ENCODE measurements around the gene CCDC149. TPM values are rescaled to one million over a fixed set of nuclear protein-coding genes. Genes with fewer than 3 reads are reported as not detected.

CCDC149 gene
- total and polyA plus RNA-seq, 8 donors = 14.3 to 25.3 (median 20.3) TPM

DNA sequence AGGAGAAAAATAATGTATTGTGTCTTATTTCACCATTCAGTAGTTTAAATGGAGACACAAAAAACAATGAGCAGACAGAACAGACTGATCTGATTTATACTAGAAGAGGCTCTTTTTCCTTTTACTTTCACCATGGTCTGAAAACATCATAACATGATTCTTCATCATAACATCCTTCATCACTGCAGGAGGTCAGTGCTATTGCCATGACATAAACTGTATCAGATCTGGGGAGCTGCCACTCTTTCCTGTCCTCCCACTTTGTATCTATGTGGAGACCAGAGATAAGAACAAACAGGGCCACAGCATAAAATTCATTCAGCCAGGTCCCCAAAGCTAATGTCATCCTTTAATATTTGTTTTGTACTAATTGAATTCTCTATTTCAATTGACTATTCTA, 92.3 kb downstream of the CCDC149 start:
- Histone ChIP-seq H3K27ac (no peak overlapping the region), H3K9me3 (no peaks in the 10 kb centered on the region), H3K4me3 (no peak overlapping the region), H3K27me3 (no peaks in the 10 kb centered on the region), H3K36me3 (peaks cover 0 to 27% (median 9%) of the 10 kb centered on the region in 3 donors), H3K4me1 (no peaks in the 10 kb centered on the region)
- DNase-seq (no peak), FAIRE-seq (no peak), ATAC-seq (no peak)
- intact Hi-C loops (cut with DNase I) = no loop called here
- TF ChIP-seq, protein P1, sequence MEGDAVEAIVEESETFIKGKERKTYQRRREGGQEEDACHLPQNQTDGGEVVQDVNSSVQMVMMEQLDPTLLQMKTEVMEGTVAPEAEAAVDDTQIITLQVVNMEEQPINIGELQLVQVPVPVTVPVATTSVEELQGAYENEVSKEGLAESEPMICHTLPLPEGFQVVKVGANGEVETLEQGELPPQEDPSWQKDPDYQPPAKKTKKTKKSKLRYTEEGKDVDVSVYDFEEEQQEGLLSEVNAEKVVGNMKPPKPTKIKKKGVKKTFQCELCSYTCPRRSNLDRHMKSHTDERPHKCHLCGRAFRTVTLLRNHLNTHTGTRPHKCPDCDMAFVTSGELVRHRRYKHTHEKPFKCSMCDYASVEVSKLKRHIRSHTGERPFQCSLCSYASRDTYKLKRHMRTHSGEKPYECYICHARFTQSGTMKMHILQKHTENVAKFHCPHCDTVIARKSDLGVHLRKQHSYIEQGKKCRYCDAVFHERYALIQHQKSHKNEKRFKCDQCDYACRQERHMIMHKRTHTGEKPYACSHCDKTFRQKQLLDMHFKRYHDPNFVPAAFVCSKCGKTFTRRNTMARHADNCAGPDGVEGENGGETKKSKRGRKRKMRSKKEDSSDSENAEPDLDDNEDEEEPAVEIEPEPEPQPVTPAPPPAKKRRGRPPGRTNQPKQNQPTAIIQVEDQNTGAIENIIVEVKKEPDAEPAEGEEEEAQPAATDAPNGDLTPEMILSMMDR (IDR thresholded peaks at IDR 0.05) = no peak

DNA sequence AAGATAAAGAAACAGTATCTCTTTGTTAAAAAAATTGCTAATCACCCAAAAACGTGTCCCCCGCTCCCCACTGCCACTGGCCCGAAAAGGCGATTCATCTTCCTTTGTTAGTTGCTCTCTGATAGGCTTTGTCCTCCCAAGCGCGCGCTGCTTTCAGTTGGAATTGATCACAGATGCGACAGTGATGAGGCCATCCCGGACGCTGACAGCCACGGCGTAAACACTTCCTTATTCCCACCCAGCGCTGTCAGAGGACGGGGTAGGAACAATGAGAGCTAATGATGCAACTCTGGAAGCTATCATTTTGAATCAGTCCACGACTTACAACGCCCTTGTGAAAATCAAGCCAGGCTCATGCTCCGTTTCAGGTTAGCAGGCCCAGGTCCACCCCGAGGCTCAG, 96.0 kb downstream of the CCDC149 start:
- DNase-seq = no peak
- H3K36me3 ChIP-seq = peaks cover 0 to 22% (median 9%) of the 10 kb centered on the region in 3 donors
- H3K27me3 ChIP-seq = no peaks in the 10 kb centered on the region
- H3K27ac ChIP-seq = no peak overlapping the region
- no peak for FAIRE-seq
- ATAC-seq = no peak
- intact Hi-C loops (cut with DNase I) = no loop called here
- TF ChIP-seq, protein P1 (IDR thresholded peaks at IDR 0.05) = no peak
- H3K4me1 ChIP-seq = no peaks in the 10 kb centered on the region
- WGBS, 2 donors = 90 to 91% methylated on average over 18 of the region's 18 CpGs
- no peaks in the 10 kb centered on the region for H3K9me3 ChIP-seq
- H3K4me3 ChIP-seq = no peak overlapping the region

DNA sequence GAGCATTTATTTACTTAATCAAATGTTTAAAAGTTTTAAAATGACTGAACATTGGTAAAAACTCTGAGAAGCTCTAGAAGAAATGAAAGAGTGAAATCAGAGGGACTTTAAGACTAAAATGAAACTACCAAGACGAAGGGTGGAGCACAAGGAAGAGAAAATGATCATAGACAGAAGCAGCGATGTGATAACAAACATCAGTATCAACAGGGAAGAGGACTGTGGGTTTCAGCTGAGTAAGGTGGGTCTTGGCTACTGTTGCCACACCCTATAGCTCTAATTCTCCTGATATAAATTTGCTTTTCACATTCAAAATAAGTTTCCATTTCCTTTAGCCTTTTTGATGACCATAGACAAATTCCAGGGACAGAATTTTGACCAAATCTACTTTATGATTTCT, 99.1 kb downstream of the CCDC149 start:
- H3K27ac ChIP-seq = no peak overlapping the region

DNA sequence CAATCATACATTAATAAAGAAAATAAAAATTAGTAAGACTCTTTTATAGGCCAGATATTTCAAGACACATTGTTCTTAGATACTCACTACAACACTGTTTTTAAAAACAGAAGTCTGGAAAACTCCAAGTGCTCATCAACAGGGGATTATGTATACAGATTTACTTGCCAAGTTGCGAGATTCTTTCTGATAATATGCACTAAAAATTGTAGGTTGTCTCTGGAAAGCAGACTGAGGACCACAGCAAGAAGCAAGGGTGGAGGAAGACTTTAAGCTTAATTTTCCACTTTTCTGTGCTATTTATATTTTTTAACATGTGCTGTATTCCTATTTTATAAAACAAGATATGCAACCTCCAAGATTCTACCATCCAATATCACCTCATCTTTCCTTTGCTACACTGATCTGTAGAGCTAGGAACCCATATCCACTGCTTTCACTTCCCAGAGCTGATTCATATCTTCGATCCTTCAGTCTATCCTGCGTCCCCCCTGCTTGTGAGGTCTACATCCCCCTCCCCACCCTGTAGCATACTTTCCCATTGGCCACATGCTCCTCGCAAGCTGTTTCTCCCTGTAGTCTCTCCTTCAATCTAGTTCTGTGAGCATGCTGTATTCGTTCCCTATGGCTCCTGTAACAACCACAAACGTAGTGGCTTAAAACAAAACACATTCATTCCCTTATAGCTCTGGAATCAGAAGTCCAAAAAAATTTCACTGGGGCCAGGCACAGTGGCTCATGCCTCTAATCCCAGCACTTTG, 101.8 kb downstream of the CCDC149 start:
- no peak for DNase-seq
- no peak for FAIRE-seq

More for the DNA sequence above, 99.1 kb downstream of the CCDC149 start:
- no peaks in the 10 kb centered on the region for H3K27me3 ChIP-seq
- no peak overlapping the region for H3K4me3 ChIP-seq
- TF ChIP-seq, protein P1 (IDR thresholded peaks at IDR 0.05) = no peak
- DNase-seq (no peak), FAIRE-seq (no peak), ATAC-seq (no peak)
- intact Hi-C loops (cut with DNase I) = no loop called here
- H3K9me3 ChIP-seq = no peaks in the 10 kb centered on the region
- WGBS, 2 donors = 94 to 98% methylated on average over 2 of the region's 2 CpGs
- H3K36me3 ChIP-seq = peaks cover 0 to 9% (median 7%) of the 10 kb centered on the region in 3 donors
- no peaks in the 10 kb centered on the region for H3K4me1 ChIP-seq

More for the DNA sequence above, 101.8 kb downstream of the CCDC149 start:
- Histone ChIP-seq H3K27me3 (no peaks in the 10 kb centered on the region), H3K36me3 (peaks cover 0 to 11% (median 0%) of the 10 kb centered on the region in 3 donors), H3K27ac (no peak overlapping the region), H3K4me1 (no peaks in the 10 kb centered on the region), H3K9me3 (no peaks in the 10 kb centered on the region), H3K4me3 (no peak overlapping the region)
- ATAC-seq = no peak
- intact Hi-C loops (cut with DNase I) = no loop called here
- TF ChIP-seq, protein P1 (IDR thresholded peaks at IDR 0.05) = no peak
- 95% methylated on average over 6 of the region's 6 CpGs for WGBS, 2 donors

Measured in pancreas (tissue), 10 donors.